Neural cell (in vitro differentiated cells): ENCODE results near the gene C1QTNF1. TPM values are rescaled to one million over a fixed set of nuclear protein-coding genes. Genes with fewer than 3 reads are reported as not detected.

ENCODE experiments used
- H2AFZ ChIP-seq: fragments of 200-600, 300-800 bp; sonication (generic), shearing (Covaris generic); 2 replicates; pipeline ENCODE4 v1.6.0; 2014; ENCODE audit warnings: low read depth, mild to moderate bottlenecking, antibody characterized with exemption, low read length, moderate library complexity
- H3F3A ChIP-seq: fragments of 200-600 bp; shearing (Covaris generic); 2 replicates; pipeline ENCODE4 v1.6.1; 2016; ENCODE audit warnings: mild to moderate bottlenecking, moderate library complexity, mixed read lengths, antibody characterized with exemption, low read length; ENCODE audit not compliant: insufficient read depth, poor library complexity, severe bottlenecking
- H3K27ac ChIP-seq: fragments of 200-600, 300-800 bp; sonication (generic), shearing (Covaris generic); 2 replicates; pipeline ENCODE4 v1.5.1; 2014; ENCODE audit warnings: mild to moderate bottlenecking, low read length, moderate library complexity
- H3K27me3 ChIP-seq: fragments of 300-800, 200-600 bp; sonication (generic), shearing (Covaris generic); 2 replicates; pipeline ENCODE4 v1.6.0; 2014; ENCODE audit warnings: mild to moderate bottlenecking, low read depth, low read length, moderate library complexity; ENCODE audit not compliant: insufficient read depth
- H3K36me3 ChIP-seq: fragments of 300-800, 200-600 bp; sonication (generic), shearing (Covaris generic); 2 replicates; pipeline ENCODE4 v1.5.1; 2014; ENCODE audit warnings: mild to moderate bottlenecking, antibody characterized with exemption, low read length, moderate library complexity; ENCODE audit not compliant: insufficient read depth
- H3K4me2 ChIP-seq: fragments of 300-800, 200-600 bp; sonication (generic), shearing (Covaris generic); 2 replicates; pipeline ENCODE4 v1.6.0; 2014; ENCODE audit warnings: mild to moderate bottlenecking, low read length
- H3K4me3 ChIP-seq: fragments of 300-800, 200-600 bp; sonication (generic), shearing (Covaris generic); 2 replicates; pipeline ENCODE4 v1.5.1; 2014; ENCODE audit warnings: mild to moderate bottlenecking, low read length, moderate library complexity
- H3K79me2 ChIP-seq: fragments of 200-600 bp; shearing (Covaris generic); replicated peaks from 2 replicates; pipeline ENCODE4 v1.6.0; 2014; ENCODE audit warnings: mild to moderate bottlenecking, low read length, moderate library complexity; ENCODE audit not compliant: insufficient read depth
- H3K9ac ChIP-seq: fragments of 300-800, 200-600 bp; sonication (generic), shearing (Covaris generic); 2 replicates; pipeline ENCODE4 v1.6.1; 2016; ENCODE audit warnings: mild to moderate bottlenecking, low read length, mixed read lengths
- H3K9me2 ChIP-seq: fragments of 200-600 bp; shearing (Covaris generic); 2 replicates; pipeline ENCODE4 v1.6.1; 2016; ENCODE audit warnings: mild to moderate bottlenecking, low read length, mixed read lengths; ENCODE audit not compliant: insufficient read depth
- H3K9me3 ChIP-seq: fragments of 200-600, 300-800 bp; sonication (generic), shearing (Covaris generic); 2 replicates; pipeline ENCODE4 v1.6.1; 2016; ENCODE audit warnings: mild to moderate bottlenecking, mixed run types, low read length, moderate library complexity, mixed read lengths
- H4K20me1 ChIP-seq: fragments of 200-600 bp; shearing (Covaris generic); 2 replicates; pipeline ENCODE4 v1.6.1; 2016; ENCODE audit warnings: mild to moderate bottlenecking, mixed run types; ENCODE audit not compliant: insufficient read depth
- CTCF ChIP-seq: fragments of 450-650 bp; IDR thresholded peaks from 2 replicates; pipeline ENCODE4 v1.5.1; 2014; ENCODE audit warnings: antibody characterized with exemption, mild to moderate bottlenecking, moderate library complexity; ENCODE audit not compliant: poor library complexity, severe bottlenecking
- EP300 ChIP-seq: fragments of 450-650 bp; conservative IDR thresholded peaks from 2 replicates; pipeline ENCODE4 v1.6.1; 2014; ENCODE audit warnings: antibody characterized with exemption, mild to moderate bottlenecking, moderate library complexity; ENCODE audit not compliant: poor library complexity, severe bottlenecking
- EZH2 ChIP-seq: fragments of 200-600, 300-800 bp; shearing (Covaris generic), sonication (generic); IDR thresholded peaks from 2 replicates; pipeline ENCODE4 v1.6.1; 2014; ENCODE audit warnings: antibody characterized with exemption, low read length, borderline replicate concordance, mild to moderate bottlenecking; ENCODE audit not compliant: insufficient read depth, poor library complexity, severe bottlenecking
- MXI1 ChIP-seq: fragments of 450-650 bp; conservative IDR thresholded peaks from 2 replicates; pipeline ENCODE4 v1.6.1; 2014; ENCODE audit warnings: antibody characterized with exemption, mild to moderate bottlenecking; ENCODE audit not compliant: poor library complexity, severe bottlenecking
- POLR2AphosphoS5 ChIP-seq: IDR thresholded peaks from 2 replicates; pipeline ENCODE4 v1.6.1; 2012
- RAD21 ChIP-seq: fragments of 450-650 bp; conservative IDR thresholded peaks from 2 replicates; pipeline ENCODE4 v1.6.1; 2014; ENCODE audit warnings: antibody characterized with exemption, mild to moderate bottlenecking, moderate library complexity
- SMC3 ChIP-seq: fragments of 450-650 bp; conservative IDR thresholded peaks from 2 replicates; pipeline ENCODE4 v1.6.1; 2014; ENCODE audit warnings: antibody characterized with exemption, mild to moderate bottlenecking, moderate library complexity; ENCODE audit not compliant: poor library complexity
- TAF1 ChIP-seq: IDR thresholded peaks from 2 replicates; pipeline ENCODE4 v1.6.1; 2012; ENCODE audit warnings: low read depth
- polyA plus RNA-seq: library from polyadenylated mRNA; depleted of rRNA; stranded (reverse); fragments of >200 nt; gene quantifications from 2 replicates; pipeline ENCODE4 v1.2.3, GENCODE V29; 2014
- TF ChIP-seq, protein P1 (sequence below): IDR thresholded peaks from 2 replicates; pipeline ENCODE4 v1.6.1; 2012; ENCODE audit warnings: borderline replicate concordance

The C1QTNF1 gene
- polyA plus RNA-seq, 1 donor from 2014 or later: 0.16 TPM

DNA sequence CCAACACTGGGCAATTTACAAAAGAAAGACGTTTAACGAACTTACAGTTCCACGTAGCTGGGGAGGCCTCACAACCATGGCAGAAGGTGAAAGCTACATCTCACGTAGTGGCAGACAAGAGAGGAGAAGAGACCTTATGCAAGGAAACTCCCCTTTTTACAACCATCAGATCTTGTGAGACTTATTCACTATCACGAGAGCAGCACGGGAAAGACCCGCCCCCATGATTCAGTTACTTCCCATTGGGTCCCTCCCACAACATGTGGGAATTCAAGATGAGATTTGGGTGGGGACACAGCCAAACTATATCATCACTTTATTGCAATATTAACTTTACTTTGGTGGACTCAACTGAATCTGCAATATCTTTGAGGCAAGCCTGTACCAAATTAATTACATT is 38.7 kb downstream of the C1QTNF1 start:
- TF ChIP-seq MXI1 (no peak), EP300 (no peak)
- Histone ChIP-seq H3K27me3 (no peaks in the 10 kb centered on the region), H3K27ac (no peak overlapping the region), H4K20me1 (no peaks in the 10 kb centered on the region), H3K4me2 (no peak overlapping the region), H3F3A (no peaks in the 10 kb centered on the region), H3K9me2 (no peaks in the 10 kb centered on the region), H3K9me3 (no peaks in the 10 kb centered on the region), H3K36me3 (no peaks in the 10 kb centered on the region), H3K79me2 (no peaks in the 10 kb centered on the region), H3K9ac (no peak overlapping the region), H3K4me3 (no peak overlapping the region), H2AFZ (no peak overlapping the region)

DNA sequence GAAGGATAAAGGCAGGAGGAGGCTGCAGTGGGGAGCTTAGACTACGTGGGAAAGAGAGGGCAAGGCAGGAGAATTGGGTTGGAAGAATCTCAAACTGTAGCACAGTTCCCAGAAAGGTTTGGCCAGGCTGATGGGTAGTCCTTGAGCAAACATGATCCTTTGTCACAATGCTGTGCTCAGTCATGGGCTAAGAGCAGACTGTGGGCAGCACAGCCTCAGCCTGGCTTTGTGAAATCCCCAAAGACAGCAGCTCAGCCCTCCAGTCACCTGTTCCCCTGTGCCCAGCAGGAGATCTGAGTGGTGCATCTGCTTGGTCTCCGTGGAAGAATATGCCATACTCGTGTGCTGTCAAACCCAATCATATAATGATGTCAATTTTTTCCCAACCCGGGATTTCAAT is 40.1 kb downstream of the C1QTNF1 start:
- no peak overlapping the region for H3K9ac ChIP-seq

DNA sequence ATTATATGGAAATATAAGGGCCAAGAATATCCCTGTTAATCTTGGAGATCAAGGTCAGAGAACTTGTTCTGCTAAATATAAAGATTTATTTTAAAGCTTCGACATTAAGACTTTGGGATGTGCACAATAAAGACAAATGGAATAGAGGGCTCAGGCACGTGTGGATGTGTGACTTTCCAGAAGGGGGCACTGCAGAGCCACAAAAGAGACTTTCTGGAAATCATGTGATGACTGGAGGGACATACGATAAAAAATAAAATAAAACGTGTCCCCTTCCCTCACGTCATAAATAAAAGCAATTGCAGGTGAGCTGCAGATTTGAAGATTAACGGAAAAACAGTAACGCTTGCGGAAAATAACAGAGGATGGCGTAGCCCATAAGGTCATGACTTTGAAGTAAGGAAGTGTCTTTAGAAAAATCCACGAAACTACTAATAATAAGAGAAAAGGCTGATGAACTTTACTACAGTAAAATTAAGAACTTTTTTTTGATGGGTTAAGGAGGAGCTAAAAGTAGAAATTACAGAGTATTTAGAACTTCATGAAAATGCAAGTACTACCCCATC is 41.2 kb downstream of the C1QTNF1 start:
- no peaks in the 10 kb centered on the region for H3F3A ChIP-seq
- H3K27ac ChIP-seq: no peak overlapping the region
- no peaks in the 10 kb centered on the region for H3K27me3 ChIP-seq
- H2AFZ ChIP-seq: no peak overlapping the region
- H3K4me3 ChIP-seq: no peak overlapping the region
- no peak overlapping the region for H3K9ac ChIP-seq
- no peak overlapping the region for H3K4me2 ChIP-seq
- no peaks in the 10 kb centered on the region for H4K20me1 ChIP-seq
- TF ChIP-seq SMC3 (peak; percentile 16), EZH2 (no peak)
- H3K9me3 ChIP-seq: no peaks in the 10 kb centered on the region
- H3K79me2 ChIP-seq: no peaks in the 10 kb centered on the region
- no peaks in the 10 kb centered on the region for H3K36me3 ChIP-seq
- no peaks in the 10 kb centered on the region for H3K9me2 ChIP-seq

More for the DNA sequence above, 40.1 kb downstream of the C1QTNF1 start:
- Histone ChIP-seq H4K20me1 (no peaks in the 10 kb centered on the region), H3K27me3 (no peaks in the 10 kb centered on the region), H3F3A (no peaks in the 10 kb centered on the region), H2AFZ (no peak overlapping the region), H3K9me2 (no peaks in the 10 kb centered on the region), H3K79me2 (no peaks in the 10 kb centered on the region), H3K36me3 (no peaks in the 10 kb centered on the region), H3K9me3 (no peaks in the 10 kb centered on the region), H3K4me2 (no peak overlapping the region), H3K4me3 (no peak overlapping the region), H3K27ac (no peak overlapping the region)
- TF ChIP-seq RAD21 (no peak), POLR2AphosphoS5 (no peak), EZH2 (no peak), EP300 (no peak)

DNA sequence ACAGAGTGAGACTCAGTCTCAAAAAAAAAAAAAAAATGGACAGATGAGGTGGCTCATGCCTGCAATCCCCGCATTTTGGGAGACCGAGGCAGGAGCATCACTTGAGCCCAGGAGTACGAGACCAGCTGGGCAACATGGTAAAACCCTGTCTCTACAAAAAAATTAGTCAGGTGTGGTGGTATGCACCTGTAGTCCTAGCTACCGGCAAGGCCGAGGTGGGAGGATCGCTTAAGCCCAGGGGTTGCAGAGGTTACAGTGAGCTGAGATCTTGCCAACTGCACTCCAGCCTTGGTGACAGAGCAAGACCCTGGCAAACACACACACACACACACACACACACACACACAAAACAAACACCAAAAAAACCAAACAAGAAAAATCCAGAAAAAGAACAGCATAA is 43.0 kb downstream of the C1QTNF1 start:
- no peak overlapping the region for H3K4me3 ChIP-seq
- H2AFZ ChIP-seq: no peak overlapping the region
- H3K27me3 ChIP-seq: no peaks in the 10 kb centered on the region
- no peaks in the 10 kb centered on the region for H3F3A ChIP-seq
- TF ChIP-seq TAF1: no peak
- TF ChIP-seq, protein P1, sequence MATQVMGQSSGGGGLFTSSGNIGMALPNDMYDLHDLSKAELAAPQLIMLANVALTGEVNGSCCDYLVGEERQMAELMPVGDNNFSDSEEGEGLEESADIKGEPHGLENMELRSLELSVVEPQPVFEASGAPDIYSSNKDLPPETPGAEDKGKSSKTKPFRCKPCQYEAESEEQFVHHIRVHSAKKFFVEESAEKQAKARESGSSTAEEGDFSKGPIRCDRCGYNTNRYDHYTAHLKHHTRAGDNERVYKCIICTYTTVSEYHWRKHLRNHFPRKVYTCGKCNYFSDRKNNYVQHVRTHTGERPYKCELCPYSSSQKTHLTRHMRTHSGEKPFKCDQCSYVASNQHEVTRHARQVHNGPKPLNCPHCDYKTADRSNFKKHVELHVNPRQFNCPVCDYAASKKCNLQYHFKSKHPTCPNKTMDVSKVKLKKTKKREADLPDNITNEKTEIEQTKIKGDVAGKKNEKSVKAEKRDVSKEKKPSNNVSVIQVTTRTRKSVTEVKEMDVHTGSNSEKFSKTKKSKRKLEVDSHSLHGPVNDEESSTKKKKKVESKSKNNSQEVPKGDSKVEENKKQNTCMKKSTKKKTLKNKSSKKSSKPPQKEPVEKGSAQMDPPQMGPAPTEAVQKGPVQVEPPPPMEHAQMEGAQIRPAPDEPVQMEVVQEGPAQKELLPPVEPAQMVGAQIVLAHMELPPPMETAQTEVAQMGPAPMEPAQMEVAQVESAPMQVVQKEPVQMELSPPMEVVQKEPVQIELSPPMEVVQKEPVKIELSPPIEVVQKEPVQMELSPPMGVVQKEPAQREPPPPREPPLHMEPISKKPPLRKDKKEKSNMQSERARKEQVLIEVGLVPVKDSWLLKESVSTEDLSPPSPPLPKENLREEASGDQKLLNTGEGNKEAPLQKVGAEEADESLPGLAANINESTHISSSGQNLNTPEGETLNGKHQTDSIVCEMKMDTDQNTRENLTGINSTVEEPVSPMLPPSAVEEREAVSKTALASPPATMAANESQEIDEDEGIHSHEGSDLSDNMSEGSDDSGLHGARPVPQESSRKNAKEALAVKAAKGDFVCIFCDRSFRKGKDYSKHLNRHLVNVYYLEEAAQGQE: no peak
- TF ChIP-seq CTCF: no peak
- no peak for TF ChIP-seq EZH2
- no peak for TF ChIP-seq RAD21
- H3K27ac ChIP-seq: no peak overlapping the region
- no peaks in the 10 kb centered on the region for H3K36me3 ChIP-seq
- no peaks in the 10 kb centered on the region for H3K9me2 ChIP-seq
- H3K9me3 ChIP-seq: no peaks in the 10 kb centered on the region
- no peaks in the 10 kb centered on the region for H3K79me2 ChIP-seq
- no peak overlapping the region for H3K4me2 ChIP-seq
- H4K20me1 ChIP-seq: no peaks in the 10 kb centered on the region
- no peak overlapping the region for H3K9ac ChIP-seq
